Activated CD4-positive, alpha-beta memory T cell treated with anti-CD3 and anti-CD28 coated beads, Interleukin-2, amount 10 ng/mL, durations not matched to agents 7 days and 5 days (primary cell): Measurements from ENCODE around the gene MAP3K5. TPM values are rescaled to one million over a fixed set of nuclear protein-coding genes. Genes with fewer than 3 reads are reported as not detected.

ENCODE experiments used
- CTCF ChIA-PET: fragments of 350-600 bp; sonication (Branson Sonifier 250); formaldehyde crosslinking; loops from one replicate; lab custom pipeline; 2021; ENCODE audit warnings: antibody characterized with exemption, inconsistent platforms; lab: Charles Lee
- POLR2A ChIA-PET: fragments of 350-600 bp; sonication (Branson Sonifier 250); formaldehyde crosslinking; loops from one replicate; lab custom pipeline; 2021; ENCODE audit warnings: antibody characterized with exemption; lab: Charles Lee
- DNase-seq: peaks from one replicate; pipeline ENCODE4 v3.0.0-alpha.2; 2020
- H3K27ac Mint-ChIP-seq: one replicate; pipeline ENCODE4 v1.8.0; 2021; ENCODE audit warnings: mild to moderate bottlenecking, mixed read lengths
- H3K27me3 Mint-ChIP-seq: one replicate; pipeline ENCODE4 v1.8.0; 2021; ENCODE audit warnings: mixed read lengths
- H3K36me3 Mint-ChIP-seq: one replicate; pipeline ENCODE4 v1.8.0; 2021; ENCODE audit warnings: low read depth, mixed read lengths
- H3K4me1 Mint-ChIP-seq: one replicate; pipeline ENCODE4 v1.8.0; 2021; ENCODE audit warnings: mixed read lengths
- H3K4me3 Mint-ChIP-seq: one replicate; pipeline ENCODE4 v1.8.0; 2021; ENCODE audit warnings: mild to moderate bottlenecking, mixed read lengths
- H3K9me3 Mint-ChIP-seq: one replicate; pipeline ENCODE4 v1.8.0; 2021; ENCODE audit warnings: mixed read lengths
- total RNA-seq, 2 experiments: library from RNA; stranded (reverse); gene quantifications; one replicate each; pipeline ENCODE4 v1.2.3, GENCODE V29; 2021

MAP3K5 gene
- total RNA-seq, 2 experiments from 2014 or later, result 25.4 to 25.9 TPM

GRCh38 chr6:136739071-136739470 is 53.2 kb downstream of the MAP3K5 start:
- H3K4me1 Mint-ChIP-seq, result peaks cover 18% of the 10 kb centered on the region
- no peaks in the 10 kb centered on the region for H3K9me3 Mint-ChIP-seq
- ChIA-PET CTCF (interaction anchor here (3.3 kb wide), 1 partner anchor 53 kb away, joined by 15 read pairs; the partner anchor contains the start of gene MAP3K5), POLR2A (interaction anchor here (1.3 to 3.5 kb wide), 2 partner anchors 19 to 52 kb away, joined by 3 to 24 read pairs; partner anchors contain the start of gene MAP3K5)
- H3K27ac Mint-ChIP-seq, result no peak overlapping the region
- no peaks in the 10 kb centered on the region for H3K27me3 Mint-ChIP-seq
- H3K36me3 Mint-ChIP-seq, result peaks cover 9% of the 10 kb centered on the region
- no peak for DNase-seq
- no peak overlapping the region for H3K4me3 Mint-ChIP-seq

GRCh38 chr6:136738692-136739057 is 53.6 kb downstream of the MAP3K5 start:
- H3K27me3 Mint-ChIP-seq, result no peaks in the 10 kb centered on the region
- H3K27ac Mint-ChIP-seq, result no peak overlapping the region
- DNase-seq, result no peak
- peaks cover 9% of the 10 kb centered on the region for H3K36me3 Mint-ChIP-seq
- H3K4me1 Mint-ChIP-seq, result peaks cover 18% of the 10 kb centered on the region
- H3K9me3 Mint-ChIP-seq, result no peaks in the 10 kb centered on the region
- CTCF ChIA-PET, result interaction anchor here (3.3 kb wide), 1 partner anchor 54 kb away, joined by 15 read pairs; the partner anchor contains the start of gene MAP3K5
- POLR2A ChIA-PET, result interaction anchor here (1.0 to 3.5 kb wide), 3 partner anchors 14 to 52 kb away, joined by 3 to 24 read pairs (median 3); partner anchors contain the start of gene MAP3K5
- no peak overlapping the region for H3K4me3 Mint-ChIP-seq

GRCh38 chr6:136737871-136738691 is 54.2 kb downstream of the MAP3K5 start:
- Mint-ChIP-seq H3K27ac (no peak overlapping the region), H3K4me1 (peaks cover 18% of the 10 kb centered on the region)
- POLR2A ChIA-PET, result interaction anchor here (0.7 to 3.5 kb wide), 4 partner anchors 14 to 53 kb away, joined by 3 to 24 read pairs (median 4); partner anchors contain the start of gene MAP3K5

GRCh38 chr6:136737374-136737844 is 54.9 kb downstream of the MAP3K5 start:
- DNase-seq, result no peak
- Mint-ChIP-seq H3K4me3 (no peak overlapping the region), H3K27ac (no peak overlapping the region), H3K27me3 (no peaks in the 10 kb centered on the region), H3K36me3 (peaks cover 9% of the 10 kb centered on the region), H3K4me1 (peaks cover 18% of the 10 kb centered on the region), H3K9me3 (no peaks in the 10 kb centered on the region)
- ChIA-PET POLR2A (interaction anchor here (0.7 kb wide), 1 partner anchor 14 kb away, joined by 4 read pairs; no protein-coding TSS in a partner anchor), CTCF (interaction anchor here (3.3 kb wide), 1 partner anchor 55 kb away, joined by 15 read pairs; the partner anchor contains the start of gene MAP3K5)

More at GRCh38 chr6:136737871-136738691, 54.2 kb downstream of the MAP3K5 start:
- no peaks in the 10 kb centered on the region for H3K9me3 Mint-ChIP-seq
- CTCF ChIA-PET, result interaction anchor here (3.3 kb wide), 1 partner anchor 54 kb away, joined by 15 read pairs; the partner anchor contains the start of gene MAP3K5
- H3K36me3 Mint-ChIP-seq, result peaks cover 9% of the 10 kb centered on the region
- no peak overlapping the region for H3K4me3 Mint-ChIP-seq
- no peaks in the 10 kb centered on the region for H3K27me3 Mint-ChIP-seq
- DNase-seq, result no peak

- Mint-ChIP-seq H3K9me3 (no peaks in the 10 kb centered on the region), H3K27ac (no peak overlapping the region), H3K36me3 (peaks cover 8% of the 10 kb centered on the region), H3K4me3 (no peak overlapping the region), H3K4me1 (peaks cover 18% of the 10 kb centered on the region), H3K27me3 (no peaks in the 10 kb centered on the region)
- CTCF ChIA-PET, result interaction anchor here (1.3 kb wide), 1 partner anchor 56 kb away, joined by 3 read pairs; the partner anchor contains the start of gene MAP3K5
- DNase-seq, result no peak
- POLR2A ChIA-PET, result no interaction called here
Measured at GRCh38 chr6:136736281-136736960, 55.9 kb downstream of the MAP3K5 start.

GRCh38 chr6:136734977-136735376 is 57.3 kb downstream of the MAP3K5 start:
- no peaks in the 10 kb centered on the region for H3K27me3 Mint-ChIP-seq
- peaks cover 4% of the 10 kb centered on the region for H3K36me3 Mint-ChIP-seq
- no peak overlapping the region for H3K27ac Mint-ChIP-seq
- peaks cover 18% of the 10 kb centered on the region for H3K4me1 Mint-ChIP-seq
- DNase-seq, result no peak
- no peak overlapping the region for H3K4me3 Mint-ChIP-seq
- H3K9me3 Mint-ChIP-seq, result no peaks in the 10 kb centered on the region
- ChIA-PET CTCF (interaction anchor here (1.3 kb wide), 1 partner anchor 58 kb away, joined by 3 read pairs; the partner anchor contains the start of gene MAP3K5), POLR2A (no interaction called here)

GRCh38 chr6:136732889-136733288 is 59.4 kb downstream of the MAP3K5 start:
- POLR2A ChIA-PET, result no interaction called here
- peaks cover 18% of the 10 kb centered on the region for H3K36me3 Mint-ChIP-seq
- CTCF ChIA-PET, result no interaction called here
- no peak overlapping the region for H3K4me3 Mint-ChIP-seq
- H3K9me3 Mint-ChIP-seq, result peaks cover 3% of the 10 kb centered on the region
- no peak overlapping the region for H3K27ac Mint-ChIP-seq
- no peak for DNase-seq
- H3K27me3 Mint-ChIP-seq, result no peaks in the 10 kb centered on the region
- H3K4me1 Mint-ChIP-seq, result peaks cover 14% of the 10 kb centered on the region

GRCh38 chr6:136729832-136730231 is 62.4 kb downstream of the MAP3K5 start:
- Mint-ChIP-seq H3K9me3 (peaks cover 3% of the 10 kb centered on the region), H3K27ac (no peak overlapping the region), H3K4me1 (peaks cover 18% of the 10 kb centered on the region), H3K4me3 (no peak overlapping the region), H3K27me3 (no peaks in the 10 kb centered on the region), H3K36me3 (peaks cover 23% of the 10 kb centered on the region)
- CTCF ChIA-PET, result interaction anchor here (0.7 to 1.6 kb wide), 3 partner anchors 26 to 63 kb away, joined by 3 to 5 read pairs (median 4); partner anchors contain the start of gene MAP3K5
- POLR2A ChIA-PET, result interaction anchor here (1.2 kb wide), 1 partner anchor 439 kb away, joined by 3 read pairs; no protein-coding TSS in a partner anchor
- DNase-seq, result no peak

GRCh38 chr6:136728976-136729515 is 63.2 kb downstream of the MAP3K5 start:
- peaks cover 23% of the 10 kb centered on the region for H3K36me3 Mint-ChIP-seq
- POLR2A ChIA-PET, result interaction anchor here (1.2 kb wide), 1 partner anchor 439 kb away, joined by 3 read pairs; no protein-coding TSS in a partner anchor
- H3K4me3 Mint-ChIP-seq, result no peak overlapping the region
- H3K27me3 Mint-ChIP-seq, result no peaks in the 10 kb centered on the region
- H3K27ac Mint-ChIP-seq, result no peak overlapping the region
- H3K4me1 Mint-ChIP-seq, result peaks cover 22% of the 10 kb centered on the region
- CTCF ChIA-PET, result interaction anchor here (0.5 to 1.6 kb wide), 2 partner anchors 63 to 71 kb away, joined by 3 to 5 read pairs; partner anchors contain the start of gene MAP3K5
- H3K9me3 Mint-ChIP-seq, result peaks cover 3% of the 10 kb centered on the region
- DNase-seq, result no peak

- ChIA-PET POLR2A (interaction anchor here (1.1 to 1.2 kb wide), 2 partner anchors 11 to 438 kb away, joined by 3 read pairs; no protein-coding TSS in a partner anchor), CTCF (interaction anchor here (1.6 kb wide), 1 partner anchor 64 kb away, joined by 5 read pairs; the partner anchor contains the start of gene MAP3K5)
- H3K4me3 Mint-ChIP-seq, result no peak overlapping the region
- H3K27me3 Mint-ChIP-seq, result no peaks in the 10 kb centered on the region
- H3K9me3 Mint-ChIP-seq, result peaks cover 3% of the 10 kb centered on the region
- H3K27ac Mint-ChIP-seq, result no peak overlapping the region
- no peak for DNase-seq
- H3K4me1 Mint-ChIP-seq, result peaks cover 29% of the 10 kb centered on the region
- peaks cover 26% of the 10 kb centered on the region for H3K36me3 Mint-ChIP-seq
Measured at GRCh38 chr6:136728033-136728939, 64.0 kb downstream of the MAP3K5 start.

- CTCF ChIA-PET, result no interaction called here
- Mint-ChIP-seq H3K36me3 (peaks cover 28% of the 10 kb centered on the region), H3K27ac (no peak overlapping the region), H3K9me3 (peaks cover 5% of the 10 kb centered on the region), H3K4me1 (peaks cover 29% of the 10 kb centered on the region), H3K4me3 (no peak overlapping the region), H3K27me3 (no peaks in the 10 kb centered on the region)
- POLR2A ChIA-PET, result interaction anchor here (1.1 kb wide), 1 partner anchor 9 kb away, joined by 3 read pairs; no protein-coding TSS in a partner anchor
- no peak for DNase-seq
Measured at GRCh38 chr6:136726837-136727557, 65.3 kb downstream of the MAP3K5 start.
